IPS-20b (cell line): Measurements from ENCODE around the gene TROAP.
A peak's percentile ranks its signal among the peaks of the same experiment; 100 is the strongest.

Source experiments
- H3K27ac ChIP-seq: one replicate; pipeline ENCODE4 v1.5.1; 2013; ENCODE audit warnings: low read length
- H3K27me3 ChIP-seq: 2 replicates; pipeline ENCODE4 v1.6.1; 2013; ENCODE audit warnings: mild to moderate bottlenecking, low read length, inconsistent platforms; ENCODE audit not compliant: insufficient read depth
- H3K36me3 ChIP-seq: 2 replicates; pipeline ENCODE4 v1.6.1; 2013; ENCODE audit warnings: low read depth, mild to moderate bottlenecking, inconsistent platforms, low read length, moderate library complexity; ENCODE audit not compliant: insufficient read depth
- H3K4me1 ChIP-seq: 2 replicates; pipeline ENCODE4 v1.6.1; 2013; ENCODE audit warnings: mild to moderate bottlenecking, control low read depth, inconsistent platforms, low read length, moderate library complexity; ENCODE audit not compliant: insufficient read depth
- H3K4me3 ChIP-seq: 2 replicates; pipeline ENCODE4 v1.5.1; 2013; ENCODE audit warnings: mild to moderate bottlenecking, low read length, inconsistent platforms
- H3K9ac ChIP-seq: 2 replicates; pipeline ENCODE4 v1.6.1; 2013; ENCODE audit warnings: low read depth, mild to moderate bottlenecking, inconsistent platforms, low read length, moderate library complexity
- H3K9me3 ChIP-seq: 2 replicates; pipeline ENCODE4 v1.6.1; 2013; ENCODE audit warnings: mild to moderate bottlenecking, low read depth, low read length, inconsistent platforms; ENCODE audit not compliant: insufficient read depth

Gene TROAP

DNA sequence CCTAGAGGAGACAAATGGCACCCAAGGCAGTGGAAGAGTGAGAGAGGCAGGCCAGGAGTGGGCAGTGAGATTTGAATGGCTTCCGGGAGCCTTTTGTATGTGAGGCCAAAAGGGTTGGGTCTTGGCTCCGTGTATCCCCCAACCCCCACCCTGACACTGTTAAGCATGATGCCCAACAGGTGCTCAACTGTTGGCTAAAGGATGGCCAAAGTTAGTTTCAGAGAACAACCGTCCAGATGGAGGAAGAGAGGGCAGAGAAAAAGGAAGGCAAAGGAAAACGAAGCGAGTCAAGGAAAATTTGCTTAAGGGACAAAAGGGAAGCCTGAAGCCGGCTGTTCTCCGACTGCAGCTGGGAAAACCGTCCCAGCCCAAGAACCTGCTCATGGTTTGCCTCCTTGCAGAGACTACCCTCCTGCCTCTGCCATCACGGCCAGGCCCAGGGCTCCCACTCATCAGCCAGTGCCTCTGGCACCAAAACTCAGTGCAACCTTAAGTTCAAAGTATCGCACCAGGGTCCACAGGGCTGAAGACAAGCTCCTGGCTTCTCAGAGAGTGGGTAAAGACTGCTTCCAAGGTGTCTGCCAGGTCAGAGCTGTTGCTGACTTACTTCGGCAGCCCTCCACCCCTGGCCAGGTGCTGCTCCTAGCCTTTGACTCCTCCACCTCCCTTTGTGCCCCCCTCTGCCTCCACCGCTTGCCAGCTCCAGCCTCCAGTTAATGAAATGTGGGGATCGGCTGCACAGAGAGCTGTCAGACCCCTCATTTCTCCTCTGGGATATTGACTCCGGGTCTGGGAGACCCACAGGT is 18.1 kb downstream of the TROAP start:
- Histone ChIP-seq H3K4me3 (peak overlapping the region; percentile 71), H3K9ac (no peak overlapping the region), H3K27ac (no peak overlapping the region), H3K27me3 (peaks cover 100% of the 10 kb centered on the region), H3K9me3 (no peaks in the 10 kb centered on the region; the same call in 1 of the 2 replicates), H3K36me3 (no peaks in the 10 kb centered on the region), H3K4me1 (peaks cover 28% of the 10 kb centered on the region)

DNA sequence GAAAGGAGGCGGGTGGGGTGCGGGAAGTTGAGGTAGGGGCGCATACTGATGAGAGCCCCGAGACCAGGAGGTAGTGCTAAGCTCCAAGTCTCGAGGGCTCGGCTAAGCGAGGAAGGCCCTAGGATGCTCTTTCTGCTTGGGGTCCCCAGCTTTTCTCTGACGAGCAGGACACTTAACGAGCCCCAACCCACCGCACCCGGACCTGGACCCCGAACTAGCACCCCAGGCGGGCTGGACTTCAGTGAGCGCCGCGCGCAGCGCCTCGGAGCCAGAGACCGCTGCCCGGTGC is 18.7 kb downstream of the TROAP start:
- Histone ChIP-seq H3K4me1 (peaks cover 28% of the 10 kb centered on the region), H3K9ac (no peak overlapping the region), H3K4me3 (peak overlapping the region; percentile 71), H3K36me3 (no peaks in the 10 kb centered on the region), H3K9me3 (no peaks in the 10 kb centered on the region; the same call in 1 of the 2 replicates), H3K27ac (no peak overlapping the region), H3K27me3 (peaks cover 100% of the 10 kb centered on the region)

DNA sequence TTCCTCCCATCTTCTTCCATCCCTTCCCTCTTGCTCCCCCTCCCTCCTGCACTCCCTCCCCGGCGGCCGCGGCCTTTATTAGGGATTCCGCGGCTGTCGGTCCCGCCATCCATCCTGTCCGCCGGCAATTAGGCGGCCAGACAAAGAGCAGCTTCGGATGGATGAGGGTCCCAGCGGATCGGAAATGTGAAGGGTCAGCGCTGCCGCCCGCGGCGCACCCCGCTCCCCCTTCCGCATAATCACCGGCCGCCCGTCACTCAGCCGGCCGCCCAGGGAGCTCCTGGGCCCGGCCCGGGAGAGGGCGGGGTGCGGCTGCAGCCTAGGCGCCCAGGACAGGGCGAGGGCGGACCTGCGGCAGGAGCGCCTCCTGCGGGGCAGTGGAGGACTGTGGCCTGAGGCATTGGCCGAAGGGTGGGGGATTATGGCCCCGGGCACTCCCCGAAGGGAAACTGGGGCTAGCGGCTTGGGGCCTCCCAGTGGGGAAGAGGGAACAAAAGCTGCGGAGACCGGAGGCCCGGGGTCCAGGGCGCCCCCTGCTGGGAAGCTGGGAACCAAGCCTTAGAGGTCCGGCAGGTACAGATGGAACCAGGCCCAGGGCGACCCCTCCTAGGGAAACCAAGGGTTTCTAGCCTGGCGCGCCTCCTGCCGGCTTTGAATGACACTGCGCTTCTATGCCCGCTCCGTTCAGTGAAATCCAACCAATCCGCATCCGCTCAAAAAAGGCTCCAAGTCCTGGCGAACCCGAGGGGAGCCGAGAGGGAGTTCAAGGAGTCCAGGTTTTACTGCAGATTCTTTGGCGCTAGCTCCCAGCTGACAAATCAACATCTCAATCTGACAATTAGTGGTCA is 19.2 kb downstream of the TROAP start:
- H3K27me3 ChIP-seq, result peaks cover 100% of the 10 kb centered on the region
- peak overlapping the region; percentile 71 for H3K4me3 ChIP-seq
- H3K9me3 ChIP-seq, result no peaks in the 10 kb centered on the region
- H3K9ac ChIP-seq, result no peak overlapping the region
- no peak overlapping the region for H3K27ac ChIP-seq
- H3K4me1 ChIP-seq, result peaks cover 28% of the 10 kb centered on the region
- H3K36me3 ChIP-seq, result no peaks in the 10 kb centered on the region

DNA sequence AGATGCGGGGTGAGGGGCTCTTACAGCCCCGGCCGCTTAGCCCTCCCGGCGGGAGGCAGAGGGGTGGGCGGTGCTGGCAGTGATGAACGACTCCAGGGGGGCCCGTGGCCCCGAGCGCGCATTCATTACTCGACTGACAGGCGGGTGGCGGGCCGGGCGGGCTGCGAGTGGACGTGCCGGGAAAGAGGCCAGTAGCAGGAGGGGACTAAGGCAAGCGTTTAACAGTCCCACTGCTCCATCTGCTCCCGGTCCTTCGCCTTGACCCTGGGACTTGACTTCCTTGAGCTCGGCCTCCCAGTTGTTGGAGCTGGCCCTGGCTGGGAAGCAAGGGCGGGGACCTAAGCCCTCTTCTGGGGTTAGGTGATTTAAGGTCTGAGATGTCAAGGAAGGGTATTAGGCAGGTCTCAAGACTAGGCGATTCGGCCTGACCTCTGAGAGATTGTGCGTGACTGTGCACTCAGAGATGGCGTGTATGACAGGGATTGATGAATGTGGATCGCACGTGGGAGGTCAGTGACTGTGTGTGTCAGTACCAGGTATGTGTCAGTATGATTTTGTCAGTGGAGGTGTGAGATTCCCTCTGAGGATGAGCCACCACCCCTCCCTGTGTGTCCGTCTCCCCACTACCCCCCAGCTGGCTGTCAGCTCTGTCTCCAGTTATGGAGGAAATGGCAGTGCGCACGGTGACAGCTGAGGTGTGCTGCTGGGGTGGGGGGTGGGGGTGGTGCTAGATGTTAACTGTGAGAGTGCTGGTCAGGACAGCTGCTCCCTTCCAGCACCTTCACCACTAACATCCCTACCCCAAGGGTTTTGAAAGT is 20.1 kb downstream of the TROAP start:
- Histone ChIP-seq H3K9me3 (no peaks in the 10 kb centered on the region), H3K4me3 (peak overlapping the region; percentile 71), H3K36me3 (no peaks in the 10 kb centered on the region), H3K27ac (no peak overlapping the region), H3K9ac (no peak overlapping the region), H3K27me3 (peaks cover 100% of the 10 kb centered on the region), H3K4me1 (peaks cover 25% of the 10 kb centered on the region)

DNA sequence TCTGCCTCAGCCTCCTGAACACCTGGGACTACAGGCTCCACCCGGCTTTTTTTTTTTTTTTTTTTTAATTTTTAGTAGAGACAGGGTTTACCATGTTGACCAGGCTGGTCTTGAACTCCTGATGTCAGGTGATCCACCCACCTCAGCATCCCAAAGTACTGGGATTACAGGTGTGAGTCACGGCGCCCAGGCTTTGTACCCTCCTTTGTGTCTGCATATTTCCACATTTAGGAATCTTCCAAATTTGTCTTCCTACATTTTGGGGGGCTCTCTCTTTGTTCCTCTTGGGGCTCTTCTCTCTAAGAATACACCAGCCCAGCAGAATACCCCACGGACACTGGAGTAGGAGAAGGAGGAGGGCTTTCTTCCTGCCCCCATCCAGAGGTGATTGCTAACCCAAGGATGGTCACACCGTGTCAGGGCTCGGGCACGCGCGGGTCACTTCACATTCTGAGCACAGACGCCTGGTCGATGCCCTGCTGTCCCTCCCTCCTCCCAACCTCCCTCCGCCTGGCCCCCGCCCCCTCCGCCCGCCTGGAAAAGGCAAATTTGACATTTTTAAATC is 21.5 kb downstream of the TROAP start:
- Histone ChIP-seq H3K4me3 (no peak overlapping the region), H3K9ac (no peak overlapping the region), H3K4me1 (peaks cover 17% of the 10 kb centered on the region), H3K27ac (no peak overlapping the region), H3K9me3 (no peaks in the 10 kb centered on the region), H3K27me3 (peaks cover 100% of the 10 kb centered on the region), H3K36me3 (no peaks in the 10 kb centered on the region)

DNA sequence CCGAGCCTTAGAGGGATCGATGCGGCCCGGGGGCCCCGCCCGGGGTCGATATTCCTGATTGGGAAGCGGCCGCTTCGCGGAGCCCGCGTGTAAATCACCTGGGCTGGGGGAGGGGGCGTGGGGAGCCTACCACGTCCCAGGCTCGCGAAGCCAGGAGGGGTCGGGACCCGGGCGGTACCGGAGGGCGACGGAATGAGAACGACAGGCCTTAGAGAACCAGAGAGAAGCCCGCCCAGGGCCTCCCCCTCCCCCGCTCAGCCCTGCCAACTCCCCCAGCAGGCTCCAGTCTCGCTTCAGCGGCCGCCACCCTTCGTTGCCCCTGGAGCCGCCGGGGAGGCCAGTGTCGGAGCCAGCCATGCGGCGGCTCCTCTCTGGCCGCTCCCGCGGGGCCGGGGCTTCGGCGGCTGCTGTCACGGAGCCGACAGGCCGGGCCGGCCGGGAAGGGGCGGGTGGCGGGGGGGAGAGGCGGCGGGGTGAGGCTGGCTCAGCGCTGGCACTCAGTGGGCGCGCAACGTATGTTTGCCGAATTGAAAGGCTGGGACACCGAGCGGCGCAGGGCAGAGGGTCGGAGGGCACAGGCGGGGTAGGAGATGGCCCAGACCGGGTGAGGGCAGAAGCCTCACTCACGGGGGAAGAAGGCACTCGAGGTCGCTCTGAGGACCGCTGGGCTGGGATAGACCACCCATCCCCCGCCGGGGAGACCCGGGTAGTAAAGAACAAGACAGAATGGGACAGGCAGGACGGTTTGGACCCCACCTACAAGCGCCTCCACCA is 22.2 kb downstream of the TROAP start:
- no peak overlapping the region for H3K9ac ChIP-seq
- peak overlapping the region; percentile 55; the same call in 1 of the 2 replicates for H3K4me3 ChIP-seq
- H3K36me3 ChIP-seq, result no peaks in the 10 kb centered on the region
- peaks cover 98% of the 10 kb centered on the region for H3K27me3 ChIP-seq
- peaks cover 13% of the 10 kb centered on the region for H3K4me1 ChIP-seq
- no peaks in the 10 kb centered on the region for H3K9me3 ChIP-seq
- H3K27ac ChIP-seq, result no peak overlapping the region

DNA sequence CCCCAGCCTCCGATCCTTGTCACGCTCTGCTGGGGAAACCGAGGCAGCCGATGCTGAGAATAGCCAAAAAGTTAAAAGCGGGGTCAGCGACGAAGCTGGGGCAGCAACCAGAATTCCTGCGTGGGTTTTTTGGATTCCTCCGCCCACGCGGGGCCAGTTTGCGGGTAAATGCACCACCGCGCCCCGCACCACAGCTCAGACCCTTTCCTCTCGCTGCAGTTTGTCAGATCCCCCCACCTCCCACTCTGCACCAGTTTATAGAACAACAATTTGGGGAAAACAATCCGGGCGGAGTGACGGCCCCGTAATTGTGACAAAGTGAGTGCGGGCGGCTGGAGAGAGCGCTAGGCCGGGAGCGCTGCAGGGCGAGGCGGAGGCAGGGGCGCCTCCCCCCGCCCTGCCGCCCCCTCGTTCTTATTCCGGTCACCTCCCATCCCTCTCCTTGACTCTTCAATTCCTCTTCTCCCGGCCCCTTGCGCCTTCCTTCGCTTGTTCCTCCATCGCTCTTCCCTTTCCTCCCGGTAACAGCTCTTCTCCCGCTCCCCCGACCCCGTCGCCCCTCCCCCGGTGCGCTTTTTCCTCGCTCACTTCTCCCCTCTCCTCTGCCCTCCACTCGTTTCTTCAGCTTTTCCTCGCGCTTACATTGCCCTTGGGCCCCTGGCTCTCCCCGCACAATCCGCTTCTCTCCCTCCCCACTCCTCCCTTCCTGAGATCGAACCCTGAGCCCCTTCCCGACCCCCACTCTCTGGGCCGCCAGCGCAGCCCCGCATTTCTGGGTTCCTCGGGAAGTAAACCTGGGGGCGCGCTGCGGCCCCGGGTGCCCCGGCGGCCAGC is 23.0 kb downstream of the TROAP start:
- H3K36me3 ChIP-seq, result no peaks in the 10 kb centered on the region
- no peak overlapping the region for H3K9ac ChIP-seq
- H3K27me3 ChIP-seq, result peaks cover 94% of the 10 kb centered on the region
- no peaks in the 10 kb centered on the region for H3K9me3 ChIP-seq
- H3K27ac ChIP-seq, result no peak overlapping the region
- H3K4me3 ChIP-seq, result peak overlapping the region; percentile 55; the same call in 1 of the 2 replicates
- peaks cover 9% of the 10 kb centered on the region for H3K4me1 ChIP-seq

DNA sequence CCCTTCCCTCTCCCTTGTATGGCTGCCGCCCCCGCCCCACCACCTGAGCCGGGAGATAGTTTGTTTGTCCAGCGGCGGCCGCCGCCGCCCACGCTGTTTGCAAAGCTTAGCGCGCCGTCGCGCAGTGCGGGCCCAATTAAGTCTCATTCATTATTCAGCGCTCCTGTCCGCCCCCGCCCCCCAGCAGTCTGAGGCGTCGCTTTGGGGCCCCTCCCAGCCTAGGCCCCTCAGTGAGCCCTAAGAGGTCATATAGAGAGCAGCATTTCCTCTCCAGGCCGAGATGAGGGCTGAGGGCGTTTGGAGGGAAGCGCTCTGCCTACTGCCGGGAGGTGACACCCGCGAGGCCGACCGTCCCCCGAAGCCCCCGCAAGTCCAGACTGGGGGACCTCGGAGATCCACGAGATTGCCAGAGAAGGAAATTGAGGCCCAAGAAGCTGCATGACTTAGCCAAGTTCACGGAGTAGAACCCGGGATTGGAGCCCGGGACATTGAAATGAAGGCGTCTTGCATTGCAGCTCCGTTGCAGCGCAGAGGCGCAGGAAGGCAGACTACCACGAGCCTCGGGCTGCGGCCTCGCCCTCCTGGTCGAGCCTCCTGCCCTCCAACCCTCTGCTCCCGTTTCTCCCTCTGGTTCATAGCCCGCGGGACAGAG is 23.7 kb downstream of the TROAP start, which contains the start of gene DNAJC22:
Gene DNAJC22, plus strand, starts transcription at position 230 of the 652 bp plus-strand sequence. CDS start 1,985 bp downstream, outside the sequence.
- H3K36me3 ChIP-seq, result no peaks in the 10 kb centered on the region
- H3K27me3 ChIP-seq, result peaks cover 91% of the 10 kb centered on the region
- H3K27ac ChIP-seq, result no peak within 1 kb of the TSS
- peaks cover 9% of the 10 kb centered on the region for H3K4me1 ChIP-seq
- no peaks in the 10 kb centered on the region for H3K9me3 ChIP-seq
- no peak within 1 kb of the TSS for H3K9ac ChIP-seq
- H3K4me3 ChIP-seq, result peak within 1 kb of the TSS; percentile 55; the same call in 1 of the 2 replicates

DNA sequence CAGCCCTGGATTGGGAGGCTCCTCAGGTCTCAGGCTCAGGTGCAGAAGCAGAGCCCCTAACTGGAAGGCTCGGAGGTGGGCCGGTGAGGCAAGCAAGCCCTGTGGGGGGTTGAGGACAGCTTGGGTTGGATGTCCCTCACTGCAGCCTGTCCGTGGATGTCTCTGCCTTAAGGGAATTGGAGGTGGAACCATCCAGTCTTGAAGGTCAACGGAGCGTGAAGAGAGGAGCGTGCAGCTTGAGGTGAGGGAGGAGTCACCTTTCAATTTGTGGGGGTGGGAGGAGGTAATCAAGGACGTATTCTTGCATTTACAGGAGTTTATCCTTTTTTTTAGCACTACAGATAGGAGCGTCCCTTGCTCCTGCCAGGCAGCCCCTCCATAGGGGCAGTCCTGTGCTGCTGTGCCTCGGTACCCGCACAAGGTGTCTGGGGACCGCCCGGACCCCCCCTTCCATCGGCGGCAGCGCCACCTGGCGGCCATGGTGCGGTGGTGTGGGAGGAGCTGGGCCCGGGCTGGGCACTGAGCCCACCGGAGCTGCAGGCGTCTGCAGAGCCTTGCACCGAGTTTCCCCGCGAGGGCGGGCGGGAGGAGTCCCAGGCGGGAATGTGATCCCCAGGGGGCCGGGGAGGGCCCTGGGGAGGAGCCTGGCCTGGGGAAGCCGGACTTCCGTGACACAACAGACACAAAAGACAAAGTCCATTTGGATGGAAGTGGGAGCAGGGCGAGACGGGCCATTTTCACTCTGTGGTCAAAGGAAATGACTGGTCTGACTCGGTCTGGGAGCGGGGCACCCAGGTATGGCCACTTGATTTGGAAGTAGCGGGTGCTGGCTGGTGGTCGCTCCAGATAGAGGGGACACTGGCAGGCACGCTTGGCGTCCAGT is 24.5 kb downstream of the TROAP start:
- no peak overlapping the region for H3K27ac ChIP-seq
- H3K27me3 ChIP-seq, result peaks cover 85% of the 10 kb centered on the region
- H3K9ac ChIP-seq, result no peak overlapping the region

More for the DNA sequence above, 24.5 kb downstream of the TROAP start:
- peaks cover 9% of the 10 kb centered on the region for H3K4me1 ChIP-seq
- H3K36me3 ChIP-seq, result no peaks in the 10 kb centered on the region
- H3K9me3 ChIP-seq, result no peaks in the 10 kb centered on the region
- H3K4me3 ChIP-seq, result peak overlapping the region; percentile 50; the same call in 1 of the 2 replicates
